K562 (cell line): ENCODE measurements around the gene HSF4. TPM values are rescaled to one million over a fixed set of nuclear protein-coding genes. Genes with fewer than 3 reads are reported as not detected.

ENCODE experiments used
- ATAC-seq: fragments of 200-7000 bp; cut with Tn5 transposase; 3 replicates; pipeline ENCODE4 v1.9.1; 2020; ENCODE audit warnings: moderate library complexity
- BruUV-seq: library from RNA; stranded (reverse); fragments of 400-500 nt; replicated peaks from 2 replicates; lab custom pipeline; 2021; lab: Mats Ljungman, UMichigan
- CTCF ChIA-PET: fragments of 300-600 bp; formaldehyde crosslinking; extraction: SDS; loops from one replicate; lab custom pipeline; 2021; ENCODE audit warnings: low intra/inter-chr PET ratio; lab: Yijun Ruan, JAX
- POLR2A ChIA-PET: fragments of 300-600, 350-650 bp; sonication (Branson Sonifier 250); formaldehyde crosslinking; extraction: SDS; loops from one replicate; lab custom pipeline; 2021; ENCODE audit warnings: antibody characterized with exemption, inconsistent platforms; lab: Yijun Ruan, JAX
- DNase-seq, 4 experiments: peaks; one replicate each; pipeline versions ENCODE4 v3.0.0 to v3.0.0-alpha.2; 2011 to 2018; ENCODE audit warnings: low spot score in 3 of 4, mixed read lengths in 3 of 4; ENCODE audit errors: extremely low read depth in 1 of 4
- FAIRE-seq: peaks from 2 replicates; lab custom pipeline; 2011; peaks lifted over from hg19 to GRCh38; lab: Jason Lieb, UNC
- H2AFZ ChIP-seq: 2 replicates; pipeline ENCODE4 v1.6.0; 2011; ENCODE audit warnings: low read depth, low read length, control low read depth, inconsistent platforms
- H3K27ac ChIP-seq: fragments of 200-600 bp; 3 replicates; pipeline ENCODE4 v1.8.0; 2011; ENCODE audit warnings: low read depth, mild to moderate bottlenecking, control low read depth, inconsistent platforms, low read length, moderate library complexity, mixed read lengths; ENCODE audit errors: extremely low read depth
- H3K27me3 ChIP-seq, 2 experiments: fragments of 300-600 bp in 1 of 2; 2 replicates in 1 of 2; 3 replicates in 1 of 2; pipeline versions ENCODE4 v1.6.0 to v1.8.0; 2011; ENCODE audit warnings: inconsistent platforms in 2 of 2, low read length in 2 of 2, mild to moderate bottlenecking in 1 of 2, mixed read lengths in 1 of 2, moderate library complexity in 1 of 2; ENCODE audit not compliant: control insufficient read depth in 2 of 2, insufficient read depth in 2 of 2
- H3K36me3 ChIP-seq: fragments of 300-600 bp; 3 replicates; pipeline ENCODE4 v1.8.0; 2011; ENCODE audit warnings: mild to moderate bottlenecking, low read length, inconsistent platforms; ENCODE audit not compliant: control insufficient read depth, insufficient read depth
- H3K4me1 ChIP-seq, 2 experiments: fragments of 200-600 bp in 1 of 2; replicated peaks in 1 of 2; 2 replicates in 1 of 2; 3 replicates in 1 of 2; pipeline versions ENCODE4 v1.5.1 to v1.8.0; 2011; ENCODE audit warnings: inconsistent platforms in 2 of 2, low read length in 2 of 2, mild to moderate bottlenecking in 1 of 2, mixed read lengths in 1 of 2, moderate library complexity in 1 of 2; ENCODE audit not compliant: control insufficient read depth in 2 of 2, insufficient read depth in 2 of 2
- H3K4me2 ChIP-seq: 2 replicates; pipeline ENCODE4 v1.6.1; 2011; ENCODE audit warnings: low read length, control low read depth, inconsistent platforms, mixed read lengths; ENCODE audit not compliant: insufficient read depth
- H3K4me3 ChIP-seq: fragments of 200-600 bp; sonication (generic), shearing (Covaris generic); 2 replicates; pipeline ENCODE4 v1.5.1; 2016; ENCODE audit warnings: control low read depth, inconsistent platforms
- H3K79me2 ChIP-seq: fragments of 200-600 bp; 3 replicates; pipeline ENCODE4 v1.8.0; 2011; ENCODE audit warnings: low read length, inconsistent platforms; ENCODE audit not compliant: control insufficient read depth, insufficient read depth
- H3K9ac ChIP-seq, 2 experiments: 2 replicates each; pipeline versions ENCODE4 v1.6.0 to v1.6.1; 2011; ENCODE audit warnings: low read depth in 2 of 2, low read length in 2 of 2, control low read depth in 1 of 2, inconsistent platforms in 1 of 2, mild to moderate bottlenecking in 1 of 2, mixed read lengths in 1 of 2; ENCODE audit not compliant: insufficient read depth in 1 of 2
- H3K9me1 ChIP-seq: one replicate; pipeline ENCODE4 v1.6.0; 2011; ENCODE audit warnings: inconsistent platforms, mild to moderate bottlenecking, low read length, moderate library complexity; ENCODE audit not compliant: control insufficient read depth, insufficient read depth
- H3K9me3 ChIP-seq: replicated peaks from 2 replicates; pipeline ENCODE4 v1.5.1; 2011; ENCODE audit warnings: low read depth, low read length, inconsistent platforms; ENCODE audit not compliant: control insufficient read depth, insufficient read depth
- H4K20me1 ChIP-seq: replicated peaks from 2 replicates; pipeline ENCODE4 v1.6.1; 2011; ENCODE audit warnings: low read length, inconsistent platforms, mixed read lengths; ENCODE audit not compliant: control insufficient read depth, insufficient read depth
- BMI1 ChIP-seq: fragments of 150-350 bp; IDR thresholded peaks from 2 replicates; pipeline ENCODE4 v1.6.1; 2014; ENCODE audit warnings: low read length
- EGR1 ChIP-seq: fragments of 450-650 bp; conservative IDR thresholded peaks from 2 replicates; pipeline ENCODE4 v1.6.1; 2017; ENCODE audit warnings: mild to moderate bottlenecking
- EP300 ChIP-seq: IDR thresholded peaks from 2 replicates; pipeline ENCODE4 v1.6.1; 2012; ENCODE audit warnings: low read length, improper control_type of control experiment
- FUS ChIP-seq: fragments of 200-400 bp; formaldehyde crosslinking; optimal IDR thresholded peaks from 2 replicates; pipeline ENCODE3; 2017; ENCODE audit warnings: low read depth, low read length
- HOXB6 ChIP-seq: fragments of 250-450 bp; sonication (Bioruptor Pico); IDR thresholded peaks from 2 replicates; pipeline ENCODE4 v1.5.1; 2022; ENCODE audit warnings: mild to moderate bottlenecking, borderline replicate concordance
- RBM22 ChIP-seq: fragments of 200-400 bp; formaldehyde crosslinking; IDR thresholded peaks from 2 replicates; pipeline ENCODE4 v1.6.1; 2018; ENCODE audit warnings: low read length, low read depth; ENCODE audit not compliant: poor library complexity, severe bottlenecking
- STAG1 ChIP-seq: sonication (generic); formaldehyde crosslinking; IDR thresholded peaks from 2 replicates; pipeline ENCODE4 v1.5.0; 2020; ENCODE audit warnings: missing genetic modification reagents, borderline replicate concordance
- WGBS: fragments of 100-300 bp; shearing (Covaris generic); methylation state at CpG from one replicate; pipeline ENCODE4 v1.1.6; 2016; ENCODE audit warnings: low coverage, mixed read lengths; ENCODE audit not compliant: insufficient coverage; ENCODE audit errors: missing lambda C conversion rate; 5-methylcytosine and 5-hydroxymethylcytosine counted together
- in situ Hi-C: fragments of 300-500 bp; cut with MboI; formaldehyde crosslinking; loops from 4 replicates; pipeline ENCODE4 v1.15.0; 2018; ENCODE audit warnings: inconsistent platforms, mixed read lengths
- intact Hi-C: fragments of 100-400 bp; cut with micrococcal nuclease; formaldehyde crosslinking; loops from 2 replicates; pipeline ENCODE4 v1.14.2; 2022
- polyA plus RNA-seq, 8 experiments: library from polyadenylated mRNA; depleted of rRNA in 4 of 8; stranded (reverse) in 5 of 8; unstranded in 3 of 8; fragments of >200 nt; fragmentation: Nextera tagmentation in 2 of 8; fragmentation: Illumina TruSeq in 1 of 8; extraction: Ambion mirVana in 2 of 8; extraction: Trizol in 1 of 8; gene quantifications; 2 replicates each; pipeline versions ENCODE4 v1.2.1 to v1.2.3, GENCODE V29; 2011 to 2014; ENCODE audit warnings: inconsistent platforms in 1 of 8, missing spikeins in 1 of 8
- total RNA-seq, 7 experiments: library from RNA; depleted of rRNA in 6 of 7; stranded (reverse); fragments of >200 nt in 6 of 7; fragmentation: Illumina TruSeq in 2 of 7; extraction: Trizol in 2 of 7; gene quantifications; 2 replicates each; pipeline versions ENCODE4 v1.2.1 to v1.2.3, GENCODE V29; 2011 to 2021; ENCODE audit warnings: low replicate concordance in 1 of 7
- TF ChIP-seq, protein P1 (sequence below): sonication (generic); formaldehyde crosslinking; IDR thresholded peaks from 2 replicates; pipeline ENCODE4 v1.8.1; 2023; ENCODE audit warnings: mild to moderate bottlenecking, missing genetic modification reagents
- TF ChIP-seq, protein P2 (sequence below), 2 experiments: fragments of 250-450 bp in 1 of 2; fragments of 450-650 bp in 1 of 2; sonication (Bioruptor Pico) in 1 of 2; IDR thresholded peaks; 2 replicates each; pipeline versions ENCODE4 v1.6.1 to v1.8.0; 2016 to 2021; ENCODE audit warnings: mild to moderate bottlenecking in 2 of 2, moderate library complexity in 2 of 2, missing compliant biosample characterization in 1 of 2, missing genetic modification characterization in 1 of 2
- TF ChIP-seq, protein P3 (sequence below): fragments of 450-650 bp; formaldehyde crosslinking; IDR thresholded peaks from 2 replicates; pipeline ENCODE4 v1.4.0; 2020; ENCODE audit warnings: mild to moderate bottlenecking, moderate library complexity
- TF ChIP-seq, protein P4 (sequence below): IDR thresholded peaks from 2 replicates; pipeline ENCODE4 v1.6.1; 2011; ENCODE audit warnings: borderline replicate concordance, low read depth, mild to moderate bottlenecking, moderate library complexity, low read length; ENCODE audit not compliant: insufficient read depth, poor library complexity, severe bottlenecking

The HSF4 gene
- total and polyA plus RNA-seq, 9 of the 15 experiments (the other 6 are each of a cell fraction or from before 2014, with no cell fraction given): 0.50 to 35.4 (median 8.8) TPM; not detected in 1

DNA sequence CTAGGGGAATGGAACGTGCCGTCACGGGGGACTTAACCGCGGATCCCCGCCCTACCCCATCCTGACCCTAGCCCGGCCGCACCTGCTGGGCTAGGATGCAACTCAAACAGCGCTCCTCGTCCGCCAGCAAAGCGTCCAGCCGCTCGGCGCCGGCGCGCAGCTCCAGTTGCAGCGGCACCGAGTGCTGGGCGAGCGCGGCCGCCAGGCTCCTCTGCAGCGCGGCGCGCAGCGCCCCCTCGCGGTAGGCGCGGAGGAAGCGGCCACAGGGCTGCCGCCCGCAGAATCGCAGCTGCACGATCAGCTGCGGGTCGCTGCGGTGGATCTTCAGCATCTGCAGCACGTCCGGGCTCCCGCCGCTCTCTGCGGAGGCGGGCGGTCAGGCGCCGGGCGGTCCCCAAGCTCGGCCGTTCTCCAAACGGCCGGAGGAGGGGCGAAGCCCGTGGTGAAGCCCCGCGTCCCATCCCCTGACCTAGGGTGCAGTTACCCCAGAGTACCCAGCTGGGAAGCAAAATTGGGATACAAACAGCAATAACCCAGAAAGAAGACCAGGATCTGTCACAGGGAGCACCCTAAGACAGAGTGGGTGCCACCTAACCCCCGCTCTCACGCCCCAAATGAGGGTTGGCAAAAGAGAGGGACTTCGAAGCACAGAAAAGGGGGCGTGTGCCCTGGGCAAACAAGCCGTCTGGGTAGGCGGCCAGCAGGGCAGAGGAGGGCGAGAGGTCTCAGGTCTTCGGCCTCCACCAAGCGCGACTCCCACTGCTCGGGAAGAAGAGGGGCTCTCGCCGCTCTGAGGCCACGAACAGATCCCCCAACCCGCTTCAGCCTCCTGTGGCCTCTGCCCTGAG lies 9.0 kb upstream of the HSF4 start:
- intact Hi-C loops (loop anchor here (1.0 to 5.0 kb wide), 2 partner anchors 137 to 178 kb away; no protein-coding TSS in a partner anchor), in situ Hi-C loops (loop anchor here (5.0 to 25.0 kb wide), 2 partner anchors 138 to 193 kb away; partner anchors contain the start of gene CES3)
- BruUV-seq: no TSS peak
- ATAC-seq (peak; percentile 83), FAIRE-seq (peak; percentile 74), DNase-seq (peak; percentile 81 to 87 (median 84))
- no peaks in the 10 kb centered on the region for H3K9me3 ChIP-seq
- peaks cover 16% of the 10 kb centered on the region for H4K20me1 ChIP-seq
- ChIA-PET POLR2A (interaction anchor here (0.6 to 1.3 kb wide), 7 partner anchors 21 to 372 kb away, joined by 3 to 4 read pairs (median 3); no protein-coding TSS in a partner anchor), CTCF (interaction anchor here (0.6 to 3.2 kb wide), 10 partner anchors 16 to 219 kb away, joined by 3 to 29 read pairs (median 3); no protein-coding TSS in a partner anchor)
- peak overlapping the region; percentile 65; the same call in 1 of the 2 replicates for H3K4me2 ChIP-seq
- H3K27ac ChIP-seq: no peak overlapping the region
- H3K36me3 ChIP-seq: no peaks in the 10 kb centered on the region; the same call in 2 of the 3 replicates
- no peak overlapping the region for H2AFZ ChIP-seq
- WGBS: 11% methylated on average over 49 of the region's 74 CpGs
- H3K27me3 ChIP-seq: no peaks in the 10 kb centered on the region
- peaks cover 16 to 53% of the 10 kb centered on the region in 2 experiments for H3K4me1 ChIP-seq
- no peaks in the 10 kb centered on the region for H3K9me1 ChIP-seq
- peaks cover 17% of the 10 kb centered on the region for H3K79me2 ChIP-seq
- H3K9ac ChIP-seq: peak overlapping the region in 1 of 2 experiments; percentile 78; a peak in 2 of 4 replicates
- no peak overlapping the region for H3K4me3 ChIP-seq
- TF ChIP-seq, protein P1, sequence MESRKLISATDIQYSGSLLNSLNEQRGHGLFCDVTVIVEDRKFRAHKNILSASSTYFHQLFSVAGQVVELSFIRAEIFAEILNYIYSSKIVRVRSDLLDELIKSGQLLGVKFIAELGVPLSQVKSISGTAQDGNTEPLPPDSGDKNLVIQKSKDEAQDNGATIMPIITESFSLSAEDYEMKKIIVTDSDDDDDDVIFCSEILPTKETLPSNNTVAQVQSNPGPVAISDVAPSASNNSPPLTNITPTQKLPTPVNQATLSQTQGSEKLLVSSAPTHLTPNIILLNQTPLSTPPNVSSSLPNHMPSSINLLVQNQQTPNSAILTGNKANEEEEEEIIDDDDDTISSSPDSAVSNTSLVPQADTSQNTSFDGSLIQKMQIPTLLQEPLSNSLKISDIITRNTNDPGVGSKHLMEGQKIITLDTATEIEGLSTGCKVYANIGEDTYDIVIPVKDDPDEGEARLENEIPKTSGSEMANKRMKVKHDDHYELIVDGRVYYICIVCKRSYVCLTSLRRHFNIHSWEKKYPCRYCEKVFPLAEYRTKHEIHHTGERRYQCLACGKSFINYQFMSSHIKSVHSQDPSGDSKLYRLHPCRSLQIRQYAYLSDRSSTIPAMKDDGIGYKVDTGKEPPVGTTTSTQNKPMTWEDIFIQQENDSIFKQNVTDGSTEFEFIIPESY (CRISPR knock-in tag): peak; percentile 69; the same call in 1 of the 2 replicates
- TF ChIP-seq, protein P2, sequence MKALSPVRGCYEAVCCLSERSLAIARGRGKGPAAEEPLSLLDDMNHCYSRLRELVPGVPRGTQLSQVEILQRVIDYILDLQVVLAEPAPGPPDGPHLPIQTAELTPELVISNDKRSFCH (CRISPR knock-in tag; IDR thresholded peaks at IDR 0.05): no peak
- TF ChIP-seq, protein P2 (tag; IDR thresholded peaks at IDR 0.05): 0 out of 2 replicates have a peak, but pooled peaks have one; percentile 30
- no peak for TF ChIP-seq BMI1
- TF ChIP-seq STAG1: peak; percentile 86
- TF ChIP-seq, protein P3, sequence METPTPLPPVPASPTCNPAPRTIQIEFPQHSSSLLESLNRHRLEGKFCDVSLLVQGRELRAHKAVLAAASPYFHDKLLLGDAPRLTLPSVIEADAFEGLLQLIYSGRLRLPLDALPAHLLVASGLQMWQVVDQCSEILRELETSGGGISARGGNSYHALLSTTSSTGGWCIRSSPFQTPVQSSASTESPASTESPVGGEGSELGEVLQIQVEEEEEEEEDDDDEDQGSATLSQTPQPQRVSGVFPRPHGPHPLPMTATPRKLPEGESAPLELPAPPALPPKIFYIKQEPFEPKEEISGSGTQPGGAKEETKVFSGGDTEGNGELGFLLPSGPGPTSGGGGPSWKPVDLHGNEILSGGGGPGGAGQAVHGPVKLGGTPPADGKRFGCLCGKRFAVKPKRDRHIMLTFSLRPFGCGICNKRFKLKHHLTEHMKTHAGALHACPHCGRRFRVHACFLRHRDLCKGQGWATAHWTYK: no peak
- peak; percentile 26; the same call in 1 of the 2 replicates for TF ChIP-seq EGR1
- peak; percentile 87 for TF ChIP-seq FUS
- no peak for TF ChIP-seq HOXB6 (CRISPR knock-in tag)
- TF ChIP-seq EP300: 0 out of 2 replicates have a peak, but pooled peaks have one; percentile 3
- TF ChIP-seq, protein P4, sequence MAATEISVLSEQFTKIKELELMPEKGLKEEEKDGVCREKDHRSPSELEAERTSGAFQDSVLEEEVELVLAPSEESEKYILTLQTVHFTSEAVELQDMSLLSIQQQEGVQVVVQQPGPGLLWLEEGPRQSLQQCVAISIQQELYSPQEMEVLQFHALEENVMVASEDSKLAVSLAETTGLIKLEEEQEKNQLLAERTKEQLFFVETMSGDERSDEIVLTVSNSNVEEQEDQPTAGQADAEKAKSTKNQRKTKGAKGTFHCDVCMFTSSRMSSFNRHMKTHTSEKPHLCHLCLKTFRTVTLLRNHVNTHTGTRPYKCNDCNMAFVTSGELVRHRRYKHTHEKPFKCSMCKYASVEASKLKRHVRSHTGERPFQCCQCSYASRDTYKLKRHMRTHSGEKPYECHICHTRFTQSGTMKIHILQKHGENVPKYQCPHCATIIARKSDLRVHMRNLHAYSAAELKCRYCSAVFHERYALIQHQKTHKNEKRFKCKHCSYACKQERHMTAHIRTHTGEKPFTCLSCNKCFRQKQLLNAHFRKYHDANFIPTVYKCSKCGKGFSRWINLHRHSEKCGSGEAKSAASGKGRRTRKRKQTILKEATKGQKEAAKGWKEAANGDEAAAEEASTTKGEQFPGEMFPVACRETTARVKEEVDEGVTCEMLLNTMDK: peak; percentile 80
- peak; percentile 35 for TF ChIP-seq RBM22
